ENCODE data around the gene UNCX.
"Not testable (repeated sequence)": the region's sequence is repeated elsewhere in the genome, so short reads cannot be mapped to it uniquely, and the experiment has no call there.

UNCX gene

GRCh38 chr7:1271046-1271445 is 38.4 kb downstream of the UNCX start:
- no peak overlapping the region for H3K4me3 ChIP-seq (ENCODE audit: low read depth, low read length)
- no peak for TF ChIP-seq CTCF (conservative IDR thresholded peaks at IDR 0.05; ENCODE audit: low read depth, low read length)
- DNase-seq (ENCODE audit: low read depth) = no peak

GRCh38 chr7:1271656-1272055 is 39.0 kb downstream of the UNCX start:
- TF ChIP-seq CTCF (conservative IDR thresholded peaks at IDR 0.05; ENCODE audit: low read depth, low read length) = no peak
- no peak for DNase-seq (ENCODE audit: low read depth)
- H3K4me3 ChIP-seq (ENCODE audit: low read depth, low read length) = no peak overlapping the region

GRCh38 chr7:1272136-1272535 is 39.5 kb downstream of the UNCX start:
- H3K4me3 ChIP-seq (ENCODE audit: low read depth, low read length); DNase-seq (ENCODE audit: low read depth): not testable (repeated sequence)

GRCh38 chr7:1274121-1274875 is 41.6 kb downstream of the UNCX start:
- TF ChIP-seq CTCF (conservative IDR thresholded peaks at IDR 0.05; ENCODE audit: low read depth, low read length) = no peak
- H3K4me3 ChIP-seq (ENCODE audit: low read depth, low read length) = no peak overlapping the region
- DNase-seq (ENCODE audit: low read depth) = no peak

- no peak for DNase-seq (ENCODE audit: low read depth)
These were observed 42.3 kb downstream of the UNCX start for GRCh38 chr7:1274876-1275375.

GRCh38 chr7:1275451-1276381 is 43.0 kb downstream of the UNCX start:
- H3K4me3 ChIP-seq (ENCODE audit: low read depth, low read length) = no peak overlapping the region
- no peak for TF ChIP-seq CTCF (conservative IDR thresholded peaks at IDR 0.05; ENCODE audit: low read depth, low read length)
- DNase-seq (ENCODE audit: low read depth) = no peak

More at GRCh38 chr7:1274876-1275375, 42.3 kb downstream of the UNCX start:
- TF ChIP-seq CTCF (conservative IDR thresholded peaks at IDR 0.05; ENCODE audit: low read depth, low read length) = no peak
- H3K4me3 ChIP-seq (ENCODE audit: low read depth, low read length) = no peak overlapping the region

- H3K4me3 ChIP-seq (ENCODE audit: low read depth, low read length) = no peak overlapping the region
- TF ChIP-seq CTCF (conservative IDR thresholded peaks at IDR 0.05; ENCODE audit: low read depth, low read length) = no peak
- no peak for DNase-seq (ENCODE audit: low read depth)
These were observed 44.0 kb downstream of the UNCX start for GRCh38 chr7:1276626-1277175.
